ENCODE results near the gene SLC22A1. TPM values are rescaled to one million over a fixed set of nuclear protein-coding genes. Genes with fewer than 3 reads are reported as not detected.

The SLC22A1 gene
- total and polyA plus RNA-seq, 2 of the 4 experiments (the other 2 are of a cell fraction) = 0.10 TPM; not detected in 1

- H3K36me3 ChIP-seq (ENCODE audit: control insufficient read depth, insufficient read depth, low read length) = peaks cover 52% of the 10 kb centered on the region
- no peak overlapping the region for H2AK9ac ChIP-seq (replicated peaks; ENCODE audit: low read depth, low read length, poor library complexity)
- no peaks in the 10 kb centered on the region for H3K79me1 ChIP-seq (ENCODE audit: low read depth in 1 of 2, low read length in 2 of 2)
- H2BK120ac ChIP-seq (ENCODE audit: low read depth, low read length) = no peak overlapping the region
- no TSS peak for BruUV-seq (replicated peaks)
- no peaks in the 10 kb centered on the region for H4K20me1 ChIP-seq (ENCODE audit: insufficient read depth, low read length)
- no peak overlapping the region for H3K27ac ChIP-seq (ENCODE audit: insufficient read depth, low read length)
- H2BK5ac ChIP-seq (ENCODE audit: low read depth, low read length, poor library complexity, severe bottlenecking) = no peak overlapping the region
- H2AFZ ChIP-seq (replicated peaks; ENCODE audit: low read length, poor library complexity) = no peak overlapping the region
- no peak overlapping the region for H2AK5ac ChIP-seq (ENCODE audit: low read depth, low read length)
- ChIA-PET CTCF (no interaction called here), POLR2A (ENCODE audit: unreplicated experiment) (no interaction called here)
- dilution Hi-C loops (cut with HindIII; ENCODE audit: low sequenced_read_pairs, unreplicated experiment) = no loop called here
- no peaks in the 10 kb centered on the region for H3K27me3 ChIP-seq (ENCODE audit: control insufficient read depth, insufficient read depth, low read length)
- no peak overlapping the region for H3K4me2 ChIP-seq (ENCODE audit: low read depth, low read length)
- no peak overlapping the region for H2BK20ac ChIP-seq (ENCODE audit: low read depth, low read length)
- H3K56ac ChIP-seq (ENCODE audit: extremely low read depth, insufficient read depth, low read length) = no peak overlapping the region
- H3K14ac ChIP-seq (replicated peaks; ENCODE audit: low read depth, low read length) = no peak overlapping the region
- no peak overlapping the region for H3K4me3 ChIP-seq (ENCODE audit: insufficient read depth, low read depth, low read length)
- H3K4ac ChIP-seq (ENCODE audit: low read depth, low read length) = no peak overlapping the region
- intact Hi-C loops (cut with micrococcal nuclease) = no loop called here
- H4K91ac ChIP-seq (ENCODE audit: insufficient read depth, low read depth, low read length) = no peak overlapping the region
- H3K4me1 ChIP-seq (ENCODE audit: control insufficient read depth, insufficient read depth, low read length) = no peaks in the 10 kb centered on the region
- H4K5ac ChIP-seq (ENCODE audit: low read depth, low read length) = no peak overlapping the region
- in situ Hi-C loops (cut with MboI; ENCODE audit: low sequenced_read_pairs) = no loop called here
- H3K23ac ChIP-seq (ENCODE audit: low read depth, low read length) = no peak overlapping the region
- H3K9me3 ChIP-seq (ENCODE audit: control insufficient read depth, insufficient read depth, low read length) = no peaks in the 10 kb centered on the region
- TF ChIP-seq RFX5 (IDR thresholded peaks at IDR 0.05; ENCODE audit: low read depth, low read length) (no peak), POLR2A (IDR thresholded peaks at IDR 0.05; ENCODE audit: low read depth, low read length) (no peak), USF2 (IDR thresholded peaks at IDR 0.05; ENCODE audit: low read depth, low read length) (no peak), RCOR1 (IDR thresholded peaks at IDR 0.05; ENCODE audit: insufficient replicate concordance, low read length) (no peak), RAD21 (IDR thresholded peaks at IDR 0.05; ENCODE audit: low read length) (no peak), MXI1 (IDR thresholded peaks at IDR 0.05; ENCODE audit: borderline replicate concordance, low read depth, low read length) (no peak), NFE2L2 (IDR thresholded peaks at IDR 0.05; ENCODE audit: low read depth, low read length) (no peak), CEBPB (IDR thresholded peaks at IDR 0.05; ENCODE audit: low read depth, low read length) (no peak), BHLHE40 (IDR thresholded peaks at IDR 0.05; ENCODE audit: low read depth, low read length) (no peak), MAZ (IDR thresholded peaks at IDR 0.05; ENCODE audit: borderline replicate concordance, low read depth, low read length) (no peak), FOS (IDR thresholded peaks at IDR 0.05; ENCODE audit: low read depth, low read length) (no peak), CHD1 (IDR thresholded peaks at IDR 0.05; ENCODE audit: low read depth, low read length) (no peak), ELK1 (IDR thresholded peaks at IDR 0.05; ENCODE audit: borderline replicate concordance, low read depth, low read length) (no peak), CTCF (conservative IDR thresholded peaks at IDR 0.05; ENCODE audit: low read depth, low read length) (no peak), MAFK (IDR thresholded peaks at IDR 0.05; ENCODE audit: low read depth, low read length) (no peak), SMC3 (IDR thresholded peaks at IDR 0.05; ENCODE audit: low read depth, low read length) (no peak)
- H3K9ac ChIP-seq (ENCODE audit: low read depth, low read length) = no peak overlapping the region
- no peak overlapping the region for H2BK15ac ChIP-seq (ENCODE audit: low read depth, low read length)
- no peak for DNase-seq
- H3K18ac ChIP-seq (ENCODE audit: low read depth, low read length) = no peak overlapping the region
- H3K9me1 ChIP-seq (ENCODE audit: insufficient read depth, low read length) = peaks cover 2% of the 10 kb centered on the region; the same call in 1 of the 2 replicates
- no peak overlapping the region for H4K8ac ChIP-seq (ENCODE audit: low read depth in 2 of 2, low read length in 2 of 2)
- 100% methylated on average over 1 of the region's 4 CpGs; no CpG with 5 or more reads in 1 of the 2 experiments for WGBS, 2 experiments (ENCODE audit: extremely low coverage in 2 of 2, insufficient read length in 1 of 2)
- no peak for ATAC-seq (ENCODE audit: low read depth)
Observed at GRCh38 chr6:160106701-160107100, 14.9 kb upstream of the SLC22A1 start.
